CD8-positive, alpha-beta memory T cell (primary cell): ENCODE data around the gene ZNF683. TPM values are rescaled to one million over a fixed set of nuclear protein-coding genes. Genes with fewer than 3 reads are reported as not detected.
"Not testable (repeated sequence)": the region's sequence is repeated elsewhere in the genome, so short reads cannot be mapped to it uniquely, and the experiment has no call there.

Experiments used
- CTCF ChIA-PET: fragments of 350-600 bp; sonication (Branson Sonifier 250); formaldehyde crosslinking; loops from one replicate; lab custom pipeline; 2021; ENCODE audit warnings: antibody characterized with exemption; lab: Charles Lee
- POLR2A ChIA-PET: fragments of 350-600 bp; sonication (Branson Sonifier 250); formaldehyde crosslinking; loops from one replicate; lab custom pipeline; 2021; ENCODE audit warnings: antibody characterized with exemption; lab: Charles Lee
- DNase-seq, 5 donors: peaks; one replicate each; pipeline versions ENCODE4 v3.0.0 to v3.0.0-alpha.2; 2020 to 2022; ENCODE audit warnings: mixed read lengths in 1 of 5
- H3K27ac ChIP-seq: one replicate; pipeline ENCODE4 v1.7.0; 2013; ENCODE audit warnings: low read depth, mild to moderate bottlenecking, low read length, moderate library complexity
- H3K27me3 ChIP-seq: 2 replicates; pipeline ENCODE4 v1.7.0; 2013; ENCODE audit warnings: low read length, mild to moderate bottlenecking; ENCODE audit not compliant: insufficient read depth, poor library complexity, severe bottlenecking
- H3K36me3 ChIP-seq: 2 replicates; pipeline ENCODE4 v1.7.0; 2013; ENCODE audit warnings: mild to moderate bottlenecking, low read length, moderate library complexity; ENCODE audit not compliant: insufficient read depth
- H3K4me1 ChIP-seq: 2 replicates; pipeline ENCODE4 v1.7.0; 2013; ENCODE audit warnings: mild to moderate bottlenecking, low read length, moderate library complexity; ENCODE audit not compliant: insufficient read depth
- H3K4me3 ChIP-seq: 2 replicates; pipeline ENCODE4 v1.7.0; 2013; ENCODE audit warnings: mild to moderate bottlenecking, low read length
- H3K9me3 ChIP-seq: 2 replicates; pipeline ENCODE4 v1.7.0; 2013; ENCODE audit warnings: mild to moderate bottlenecking, low read length
- H3K27ac Mint-ChIP-seq, 8 donors: one replicate each; pipeline ENCODE4 v1.8.0; 2020 to 2021; ENCODE audit warnings: mixed read lengths in 8 of 8, mild to moderate bottlenecking in 6 of 8, inconsistent platforms in 3 of 8, moderate library complexity in 3 of 8
- H3K27me3 Mint-ChIP-seq, 2 donors: one replicate each; pipeline ENCODE4 v1.8.0; 2020 to 2021; ENCODE audit warnings: mixed read lengths in 2 of 2, mild to moderate bottlenecking in 1 of 2, moderate library complexity in 1 of 2
- H3K36me3 Mint-ChIP-seq, 3 donors: one replicate each; pipeline ENCODE4 v1.8.0; 2020 to 2021; ENCODE audit warnings: mixed read lengths in 3 of 3, inconsistent platforms in 1 of 3, mild to moderate bottlenecking in 1 of 3
- H3K4me1 Mint-ChIP-seq, 3 donors: one replicate each; pipeline ENCODE4 v1.8.0; 2020 to 2021; ENCODE audit warnings: mixed read lengths in 3 of 3, inconsistent platforms in 1 of 3, mild to moderate bottlenecking in 1 of 3
- H3K4me3 Mint-ChIP-seq, 7 donors: one replicate each; pipeline ENCODE4 v1.8.0; 2020 to 2021; ENCODE audit warnings: mixed read lengths in 7 of 7, mild to moderate bottlenecking in 6 of 7, moderate library complexity in 4 of 7, inconsistent platforms in 2 of 7
- H3K9me3 Mint-ChIP-seq, 5 donors: one replicate each; pipeline ENCODE4 v1.8.0; 2020 to 2022; ENCODE audit warnings: mixed read lengths in 5 of 5, mild to moderate bottlenecking in 3 of 5, moderate library complexity in 2 of 5, inconsistent platforms in 1 of 5
- polyA plus RNA-seq: library from polyadenylated mRNA; unstranded; fragments of 300-500 nt; fragmentation: Illumina TruSeq; gene quantifications from one replicate; pipeline ENCODE4 v1.2.3, GENCODE V29; 2021
- total RNA-seq, 2 experiments: library from RNA; stranded (reverse); gene quantifications; one replicate each; pipeline ENCODE4 v1.2.3, GENCODE V29; 2021

Gene ZNF683
- total and polyA plus RNA-seq, 3 experiments from 2014 or later, result 2.4 to 205 (median 2.7) TPM

- no peaks in the 10 kb centered on the region for H3K9me3 Mint-ChIP-seq
- H3K27ac Mint-ChIP-seq, result no peak overlapping the region
- H3K4me1 Mint-ChIP-seq, result peaks cover 2 to 5% (median 3%) of the 10 kb centered on the region in 3 donors
- peaks cover 17 to 23% of the 10 kb centered on the region in 2 donors for H3K27me3 Mint-ChIP-seq
- ChIA-PET POLR2A (no interaction called here), CTCF (interaction anchor here (1.0 to 1.7 kb wide), 4 partner anchors 10 to 33 kb away, joined by 3 to 7 read pairs (median 3); partner anchors contain the start of gene DHDDS)
- Histone ChIP-seq H3K9me3 (no peaks in the 10 kb centered on the region), H3K36me3 (no peaks in the 10 kb centered on the region), H3K27ac (no peak overlapping the region), H3K4me1 (no peaks in the 10 kb centered on the region), H3K27me3 (no peaks in the 10 kb centered on the region), H3K4me3 (no peak overlapping the region)
- H3K36me3 Mint-ChIP-seq, result no peaks in the 10 kb centered on the region
- H3K4me3 Mint-ChIP-seq, result no peak overlapping the region
- no peak for DNase-seq
Measured at GRCh38 chr1:26399034-26399433, 26.5 kb upstream of the ZNF683 start.

- H3K4me1 ChIP-seq, result peaks cover 10% of the 10 kb centered on the region
- Mint-ChIP-seq H3K4me1 (peaks cover 12 to 17% (median 14%) of the 10 kb centered on the region in 3 donors), H3K36me3 (no peaks in the 10 kb centered on the region), H3K27ac (peak overlapping the region in 1 of 8 donors; percentile 28), H3K27me3 (peaks cover 0 to 7% of the 10 kb centered on the region in 2 donors), H3K4me3 (no peak overlapping the region), H3K9me3 (no peaks in the 10 kb centered on the region)
- no peak for DNase-seq
- no peaks in the 10 kb centered on the region for H3K9me3 ChIP-seq
- no peaks in the 10 kb centered on the region for H3K27me3 ChIP-seq
- ChIA-PET CTCF (interaction anchor here (1.0 to 6.0 kb wide), 11 partner anchors 10 to 226 kb away, joined by 3 to 57 read pairs (median 6); partner anchors contain the start of genes DHDDS and ZNF593), POLR2A (interaction anchor here (0.7 kb wide), 1 partner anchor 155 kb away, joined by 13 read pairs; no protein-coding TSS in a partner anchor)
- no peaks in the 10 kb centered on the region for H3K36me3 ChIP-seq
- no peak overlapping the region for H3K27ac ChIP-seq
- H3K4me3 ChIP-seq, result no peak overlapping the region
Measured at GRCh38 chr1:26395754-26396153, 23.2 kb upstream of the ZNF683 start.

GRCh38 chr1:26391450-26391849 is 18.9 kb upstream of the ZNF683 start:
- Mint-ChIP-seq H3K27ac (peak overlapping the region in 4 of 8 donors; percentile 1 to 15 (median 4)), H3K27me3 (peaks cover 0 to 9% of the 10 kb centered on the region in 2 donors), H3K4me1 (peaks cover 32 to 45% (median 35%) of the 10 kb centered on the region in 3 donors), H3K9me3 (no peaks in the 10 kb centered on the region), H3K4me3 (peak overlapping the region in 3 of 7 donors; percentile 0 to 22 (median 18)), H3K36me3 (no peaks in the 10 kb centered on the region)
- POLR2A ChIA-PET, result interaction anchor here (0.6 to 2.2 kb wide), 3 partner anchors 9 to 222 kb away, joined by 3 to 8 read pairs (median 5); partner anchors contain the start of gene ZNF593
- Histone ChIP-seq H3K27ac (no peak overlapping the region), H3K36me3 (no peaks in the 10 kb centered on the region), H3K4me1 (peaks cover 10% of the 10 kb centered on the region), H3K27me3 (no peaks in the 10 kb centered on the region), H3K9me3 (no peaks in the 10 kb centered on the region), H3K4me3 (no peak overlapping the region)
- DNase-seq, result peak in 4 of 5 donors; percentile 24 to 73 (median 46)
- CTCF ChIA-PET, result interaction anchor here (0.8 to 6.6 kb wide), 24 partner anchors 9 to 222 kb away, joined by 3 to 57 read pairs (median 6); partner anchors contain the start of genes C1orf232, CD52, CEP85 and ZNF593

- Histone ChIP-seq H3K27ac (no peak overlapping the region), H3K27me3 (no peaks in the 10 kb centered on the region), H3K9me3 (no peaks in the 10 kb centered on the region), H3K4me3 (no peak overlapping the region), H3K36me3 (no peaks in the 10 kb centered on the region), H3K4me1 (peaks cover 27% of the 10 kb centered on the region)
- Mint-ChIP-seq H3K4me1 (peaks cover 42 to 59% (median 46%) of the 10 kb centered on the region in 3 donors), H3K27me3 (peaks cover 3 to 6% of the 10 kb centered on the region in 2 donors), H3K36me3 (no peaks in the 10 kb centered on the region), H3K9me3 (no peaks in the 10 kb centered on the region), H3K27ac (peak overlapping the region in 1 of 8 donors; percentile 64), H3K4me3 (peak overlapping the region in 1 of 7 donors; percentile 13)
- ChIA-PET POLR2A (interaction anchor here (0.7 to 2.2 kb wide), 3 partner anchors 11 to 63 kb away, joined by 4 to 8 read pairs (median 8); no protein-coding TSS in a partner anchor), CTCF (interaction anchor here (0.9 to 6.6 kb wide), 10 partner anchors 10 to 221 kb away, joined by 3 to 54 read pairs (median 12); partner anchors contain the start of genes C1orf232, CEP85 and ZNF593)
- DNase-seq, result no peak
Measured at GRCh38 chr1:26389604-26390247, 17.2 kb upstream of the ZNF683 start.

- Mint-ChIP-seq H3K9me3 (no peaks in the 10 kb centered on the region), H3K36me3 (no peaks in the 10 kb centered on the region), H3K4me1 (peaks cover 49 to 66% (median 54%) of the 10 kb centered on the region in 3 donors), H3K4me3 (peak overlapping the region in 3 of 7 donors; percentile 12 to 42 (median 20)), H3K27me3 (peaks cover 3 to 6% of the 10 kb centered on the region in 2 donors), H3K27ac (peak overlapping the region in 4 of 8 donors; percentile 5 to 55 (median 22))
- no peaks in the 10 kb centered on the region for H3K9me3 ChIP-seq
- H3K27me3 ChIP-seq, result no peaks in the 10 kb centered on the region
- H3K4me3 ChIP-seq, result no peak overlapping the region
- ChIA-PET POLR2A (interaction anchor here (0.6 to 1.3 kb wide), 2 partner anchors 10 to 62 kb away, joined by 3 to 8 read pairs; no protein-coding TSS in a partner anchor), CTCF (interaction anchor here (0.9 to 6.6 kb wide), 7 partner anchors 11 to 220 kb away, joined by 3 to 54 read pairs (median 4); partner anchors contain the start of genes C1orf232 and ZNF593)
- no peaks in the 10 kb centered on the region for H3K36me3 ChIP-seq
- DNase-seq, result no peak
- H3K4me1 ChIP-seq, result peaks cover 35% of the 10 kb centered on the region
- no peak overlapping the region for H3K27ac ChIP-seq
Measured at GRCh38 chr1:26388791-26389445, 16.4 kb upstream of the ZNF683 start.

GRCh38 chr1:26387447-26387846 is 14.9 kb upstream of the ZNF683 start:
- Mint-ChIP-seq H3K4me1 (peaks cover 53 to 72% (median 57%) of the 10 kb centered on the region in 3 donors), H3K27ac (no peak overlapping the region), H3K4me3 (no peak overlapping the region), H3K27me3 (peaks cover 3% of the 10 kb centered on the region in 2 donors), H3K36me3 (no peaks in the 10 kb centered on the region), H3K9me3 (no peaks in the 10 kb centered on the region)
- CTCF ChIA-PET, result interaction anchor here (0.9 to 4.5 kb wide), 3 partner anchors 25 to 153 kb away, joined by 3 to 50 read pairs (median 3); partner anchors contain the start of gene CEP85
- no peaks in the 10 kb centered on the region for H3K27me3 ChIP-seq
- no peak overlapping the region for H3K4me3 ChIP-seq
- no peak overlapping the region for H3K27ac ChIP-seq
- H3K36me3 ChIP-seq, result no peaks in the 10 kb centered on the region
- no peak for DNase-seq
- no peaks in the 10 kb centered on the region for H3K9me3 ChIP-seq
- peaks cover 38% of the 10 kb centered on the region for H3K4me1 ChIP-seq
- POLR2A ChIA-PET, result no interaction called here

- H3K4me3 ChIP-seq, POLR2A ChIA-PET, H3K27me3 ChIP-seq, H3K27ac ChIP-seq, H3K36me3 ChIP-seq, H3K27me3 Mint-ChIP-seq, H3K9me3 Mint-ChIP-seq, H3K9me3 ChIP-seq, H3K36me3 Mint-ChIP-seq, DNase-seq: not testable (repeated sequence)
- peak overlapping the region in 3 of 7 donors; percentile 9 to 57 (median 12) for H3K4me3 Mint-ChIP-seq
- peak overlapping the region in 1 of 8 donors; percentile 63 for H3K27ac Mint-ChIP-seq
- CTCF ChIA-PET, result interaction anchor here (0.5 kb wide), 1 partner anchor 12 kb away, joined by 3 read pairs; no protein-coding TSS in a partner anchor
- peaks cover 31% of the 10 kb centered on the region for H3K4me1 ChIP-seq
- peaks cover 48 to 69% (median 52%) of the 10 kb centered on the region in 3 donors for H3K4me1 Mint-ChIP-seq
Measured at GRCh38 chr1:26385063-26385462, 12.5 kb upstream of the ZNF683 start.
